GM19193 (cell line): ENCODE measurements around the gene MDM1.

ENCODE experiments used
- POLR2A ChIP-seq: IDR thresholded peaks from 4 replicates; pipeline ENCODE4 v1.6.1; 2011; ENCODE audit not compliant: insufficient read depth, insufficient read length; ENCODE audit errors: extremely low read depth

MDM1 gene

DNA sequence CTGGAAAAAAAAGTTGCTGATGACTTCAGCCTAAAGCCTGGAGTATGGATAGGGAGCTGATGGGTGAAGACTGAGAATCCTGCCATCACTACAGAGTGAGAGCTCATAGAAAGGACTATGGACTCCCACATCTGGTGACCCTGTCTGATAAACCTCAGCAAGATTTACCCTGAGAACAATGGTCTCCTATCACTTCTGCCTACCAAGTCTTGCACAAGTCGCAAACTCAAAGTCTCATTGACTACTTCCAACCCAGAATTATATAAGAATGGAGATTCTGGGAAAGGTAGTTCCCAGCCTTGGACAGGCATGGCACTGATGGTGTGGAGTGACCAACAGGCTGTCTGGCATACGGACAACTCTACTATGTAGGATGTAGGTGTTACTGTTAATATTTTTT is 9.7 kb upstream of the MDM1 start:
- TF ChIP-seq POLR2A: no peak

DNA sequence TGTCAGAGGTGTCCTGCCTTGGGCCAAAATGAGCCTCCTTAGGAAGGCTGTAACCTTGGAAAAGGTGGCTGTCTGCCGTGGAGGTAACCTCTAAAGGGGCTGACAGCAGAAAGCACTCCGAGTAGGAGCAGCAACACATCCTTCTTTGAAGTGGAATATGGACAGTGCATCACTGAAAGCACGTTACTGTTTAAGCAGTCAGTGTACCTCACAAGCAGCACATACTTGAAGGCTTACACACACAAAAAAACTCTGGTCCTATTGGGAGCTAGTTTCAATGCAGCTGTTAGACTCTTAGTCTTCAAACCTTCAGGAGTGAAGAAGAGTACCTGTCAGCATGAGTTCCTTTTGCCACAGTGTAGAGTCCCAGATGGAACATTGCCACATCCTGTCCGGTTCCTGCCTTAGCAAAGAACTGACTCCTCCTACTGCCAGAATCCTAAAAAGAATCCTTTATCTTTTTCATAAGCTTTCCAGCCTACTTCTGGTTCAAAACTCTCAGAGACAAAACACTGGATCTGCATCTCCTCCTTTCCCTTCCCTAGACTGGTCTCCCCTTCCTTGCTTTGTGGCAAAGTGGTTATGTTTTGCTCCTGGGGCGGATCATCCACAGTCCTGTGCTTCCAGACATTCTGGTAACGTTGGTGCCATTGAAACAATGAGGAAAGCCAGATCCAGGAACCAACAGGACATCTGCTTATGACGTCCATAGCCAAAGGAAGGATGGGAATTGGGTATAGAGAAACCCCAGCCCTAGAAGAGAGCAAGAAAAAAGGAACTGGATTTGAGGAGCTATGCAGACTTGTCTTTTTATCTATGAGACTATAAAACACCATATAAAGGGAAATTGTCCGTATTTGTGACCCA is 8.5 kb upstream of the MDM1 start:
- no peak for TF ChIP-seq POLR2A

DNA sequence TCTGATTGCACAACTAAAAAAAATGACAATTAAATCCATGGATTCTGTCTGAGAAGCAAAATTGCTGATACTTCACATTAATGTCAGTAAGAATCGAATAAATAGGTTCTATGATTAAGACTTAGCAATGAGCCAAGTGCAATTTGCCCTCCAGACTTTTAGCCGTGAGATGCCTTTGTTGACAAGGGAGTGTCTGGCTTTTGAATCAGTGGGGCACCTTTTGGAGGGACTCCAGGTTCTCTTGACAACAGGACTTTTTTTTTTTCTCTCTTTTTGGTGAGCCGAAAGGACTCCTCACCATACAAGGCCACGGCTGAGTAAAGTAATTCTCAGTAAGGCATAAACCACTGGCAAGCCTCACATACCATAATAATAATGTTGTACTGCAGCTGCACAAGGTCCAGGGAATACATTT is 4.7 kb upstream of the MDM1 start:
- TF ChIP-seq POLR2A: no peak

DNA sequence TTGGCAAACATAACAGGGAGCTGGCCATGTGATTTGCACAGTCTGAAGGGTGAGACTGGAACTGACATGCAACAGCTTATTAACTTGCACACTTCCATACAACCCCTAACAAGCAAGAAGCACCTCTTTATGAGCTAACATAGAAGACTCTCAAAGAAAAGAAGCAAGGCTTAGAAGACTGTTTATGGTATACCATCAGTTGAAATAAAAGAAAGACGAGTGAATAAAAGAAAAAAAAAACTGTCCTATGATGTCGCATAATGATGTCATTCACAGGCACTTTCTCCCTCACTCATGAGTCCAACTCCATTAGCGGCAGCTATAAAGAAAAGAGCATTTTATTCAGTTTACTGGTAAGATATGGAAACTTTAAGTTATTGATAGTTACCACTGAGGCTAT is 3.3 kb upstream of the MDM1 start:
- no peak for TF ChIP-seq POLR2A

DNA sequence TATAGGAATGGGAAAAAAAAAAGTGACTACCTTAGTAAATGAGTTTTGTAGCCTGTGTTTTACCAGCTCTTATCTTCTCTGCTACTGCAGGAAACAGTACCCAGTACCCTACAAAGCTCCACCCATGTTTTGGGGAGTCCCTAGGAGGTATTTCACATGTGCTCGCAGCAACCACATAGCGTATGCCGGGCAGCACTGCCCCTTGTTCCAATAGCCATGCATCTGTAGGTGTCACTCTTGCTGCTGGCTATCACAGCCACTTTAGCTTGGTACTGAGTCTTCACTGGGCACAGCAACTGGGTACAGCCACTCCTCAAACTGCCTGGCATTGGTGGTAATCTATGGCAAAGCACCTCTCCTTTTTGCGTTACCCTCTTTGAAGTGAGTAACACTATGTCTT is 2.0 kb upstream of the MDM1 start:
- TF ChIP-seq POLR2A: no peak

DNA sequence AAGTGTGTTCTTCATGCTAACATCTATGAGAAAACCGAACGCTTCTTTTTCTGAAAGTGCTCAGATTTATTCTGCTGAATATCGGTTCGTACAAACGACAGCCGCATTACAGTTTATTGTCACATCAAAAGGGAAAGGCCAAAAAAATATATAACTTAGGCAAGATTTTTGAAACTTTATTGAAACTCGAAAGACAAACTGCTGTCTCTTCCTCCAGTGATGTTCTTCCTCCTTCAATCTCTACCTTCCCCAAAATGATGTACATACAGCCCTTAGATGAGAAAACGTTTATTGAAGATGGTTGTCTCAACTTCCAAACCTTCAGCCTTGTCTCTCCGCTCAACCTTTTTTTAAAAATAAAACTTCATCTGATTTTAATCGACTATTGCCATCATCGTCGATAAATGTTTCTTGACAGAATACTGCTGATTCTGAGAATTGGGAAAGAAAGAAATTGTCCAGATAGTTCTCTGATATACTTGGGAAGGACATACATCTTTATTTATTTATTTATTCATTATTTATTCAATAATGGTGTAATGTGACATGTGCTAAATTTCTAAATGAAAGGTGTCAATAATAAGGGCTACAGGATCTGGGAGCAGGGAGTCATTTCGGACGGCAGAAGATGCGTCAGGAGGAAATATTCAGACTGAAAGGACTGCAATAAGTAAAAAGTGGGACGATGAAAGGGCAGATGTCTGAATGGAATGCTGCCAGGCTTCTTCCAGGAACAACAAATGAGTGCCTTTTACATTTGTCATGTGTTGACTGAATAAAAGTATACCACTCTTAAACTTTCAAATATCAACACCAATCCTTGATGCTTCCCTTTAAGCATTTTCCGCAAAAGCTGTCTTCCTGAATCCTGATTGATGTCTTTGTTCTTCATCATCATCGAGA is 817 bp upstream of the MDM1 start:
- no peak for TF ChIP-seq POLR2A

DNA sequence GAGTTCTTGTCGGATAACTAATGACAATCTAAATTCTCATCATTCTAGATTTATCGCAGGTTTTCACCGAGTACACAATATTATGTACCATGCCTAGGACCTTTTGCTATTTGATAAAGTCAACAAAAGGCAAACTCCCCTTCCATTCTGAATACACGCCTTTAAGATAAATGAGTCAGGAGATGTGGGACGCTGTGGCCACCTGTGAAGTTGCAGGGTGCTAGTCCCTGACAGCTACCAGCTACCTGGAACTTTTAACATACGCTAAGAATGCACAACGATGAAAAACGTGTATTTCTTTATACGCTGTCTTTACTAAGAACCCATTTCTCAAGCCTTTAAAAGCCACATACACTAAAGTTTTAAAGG is 678 bp downstream of the MDM1 start:
- no peak for TF ChIP-seq POLR2A

DNA sequence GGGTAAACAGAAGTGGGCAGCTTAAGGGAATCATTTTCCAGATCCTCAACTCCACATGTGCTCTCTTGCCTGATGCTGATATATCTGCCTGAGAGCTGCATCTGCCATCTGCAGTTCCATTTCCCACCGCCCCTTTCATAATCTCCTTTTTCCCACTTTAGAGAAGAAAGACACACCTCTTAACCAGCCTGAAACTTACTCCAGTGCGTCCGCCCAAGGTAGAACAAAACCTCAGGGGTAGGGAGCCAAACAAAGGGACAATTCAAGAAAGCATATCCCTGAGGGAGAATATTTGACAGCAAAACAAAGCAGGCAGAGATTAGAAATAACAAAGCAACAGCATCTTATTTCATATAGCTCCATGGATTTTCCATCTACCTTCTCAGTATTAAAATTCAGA is 4.3 kb downstream of the MDM1 start:
- TF ChIP-seq POLR2A: no peak

DNA sequence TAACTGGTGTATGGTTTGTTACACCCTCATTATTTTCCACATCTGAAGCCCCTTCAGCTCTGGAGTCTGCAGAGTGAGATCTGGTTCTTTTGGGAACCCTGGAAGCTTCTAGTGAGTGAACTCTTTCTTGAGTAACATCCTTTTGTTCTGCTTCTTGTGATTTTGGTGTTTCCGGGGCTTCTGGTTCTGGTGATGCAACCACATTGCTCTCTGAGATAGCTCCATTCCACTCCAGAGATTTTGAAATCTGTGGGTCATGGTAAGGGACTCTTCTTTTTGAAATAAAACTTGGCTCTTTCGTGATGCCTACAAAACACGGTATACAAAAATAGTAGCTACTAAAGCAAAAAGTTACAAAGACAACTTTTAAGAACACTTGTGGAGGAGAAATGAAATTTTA is 5.4 kb downstream of the MDM1 start:
- no peak for TF ChIP-seq POLR2A

DNA sequence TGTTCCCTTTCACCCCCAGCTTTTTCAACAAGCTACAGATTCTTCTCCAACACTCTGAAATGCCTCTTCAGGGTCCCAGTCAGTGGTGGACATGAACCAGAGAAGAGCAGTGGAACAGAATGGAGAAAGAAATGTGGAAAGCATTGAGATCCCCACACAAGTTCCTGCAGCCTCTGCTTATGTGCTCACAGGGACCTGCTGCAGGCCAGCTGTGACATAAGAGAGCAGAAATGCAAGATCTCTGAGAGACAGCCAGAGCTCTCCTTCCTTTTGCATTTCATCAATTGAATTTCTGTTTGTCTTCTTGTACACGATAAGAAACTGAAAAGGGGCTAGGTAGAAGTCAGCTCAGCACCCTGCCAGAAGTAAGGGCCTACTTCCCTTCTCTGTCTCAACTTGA is 6.2 kb downstream of the MDM1 start:
- no peak for TF ChIP-seq POLR2A

DNA sequence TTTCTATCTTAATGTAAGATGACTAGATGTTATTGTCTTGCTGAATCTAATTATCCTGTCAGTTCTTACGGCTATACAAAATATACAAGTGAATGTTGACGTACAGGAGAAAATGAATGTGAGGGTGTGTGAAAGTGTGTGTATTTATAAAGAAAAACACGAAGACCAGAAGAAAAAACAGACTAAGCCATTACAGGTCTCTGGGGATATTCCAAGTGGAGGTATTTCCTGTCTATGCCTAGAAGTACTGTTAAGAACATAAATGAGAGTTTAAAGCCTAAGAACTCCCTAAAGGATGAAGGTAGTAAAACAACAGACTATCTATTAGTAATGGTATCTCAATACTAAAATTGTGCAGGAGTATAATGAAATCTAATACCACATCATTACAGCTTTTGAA is 7.6 kb downstream of the MDM1 start:
- no peak for TF ChIP-seq POLR2A

DNA sequence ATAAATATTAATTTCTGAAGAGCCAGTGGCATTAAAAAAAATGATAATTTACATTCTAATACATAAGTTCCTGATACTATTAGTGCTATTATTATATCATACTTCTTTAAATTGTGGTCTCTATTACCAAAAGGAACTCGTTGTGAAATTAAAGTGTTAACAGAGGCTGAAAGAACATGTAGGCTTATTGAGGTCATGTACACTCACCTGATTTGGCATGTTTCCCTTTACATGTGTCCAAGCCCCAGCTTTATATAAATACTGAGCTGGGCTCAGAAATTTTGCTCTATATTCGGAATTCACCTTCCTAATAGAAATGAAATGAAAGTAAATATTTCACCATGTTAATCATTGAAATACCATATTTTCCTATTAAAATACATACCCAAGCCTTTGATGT is 11.0 kb downstream of the MDM1 start:
- TF ChIP-seq POLR2A: no peak

DNA sequence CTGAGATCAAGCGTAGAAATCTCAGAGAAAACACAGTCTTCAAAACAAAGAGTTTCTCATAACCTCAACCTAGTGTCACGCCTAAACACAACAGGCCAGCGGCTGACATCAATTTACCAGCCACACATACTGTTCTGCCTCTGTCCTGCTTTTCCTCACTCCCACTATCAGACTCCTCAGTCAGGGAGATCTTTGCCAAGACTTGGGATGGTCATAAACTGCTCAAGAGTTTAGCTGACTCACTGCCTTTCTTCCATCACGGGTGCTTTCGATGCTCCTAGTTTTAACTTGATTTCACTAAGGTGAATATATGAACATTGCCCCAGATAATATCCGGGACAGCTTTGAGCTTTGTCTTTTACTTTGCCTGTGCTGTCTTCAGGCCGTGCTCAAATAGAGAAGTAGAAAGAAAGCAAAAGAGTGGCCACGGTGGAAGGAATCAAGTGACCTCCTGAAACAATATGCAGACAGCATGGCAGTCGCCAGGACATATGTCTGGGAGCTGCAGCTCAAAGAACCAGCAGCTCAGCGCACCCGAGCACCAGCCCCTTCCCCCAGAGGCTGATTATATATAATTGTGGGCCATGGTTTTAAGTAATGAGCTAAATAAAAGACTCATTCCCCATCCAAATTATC is 12.1 kb downstream of the MDM1 start:
- no peak for TF ChIP-seq POLR2A

DNA sequence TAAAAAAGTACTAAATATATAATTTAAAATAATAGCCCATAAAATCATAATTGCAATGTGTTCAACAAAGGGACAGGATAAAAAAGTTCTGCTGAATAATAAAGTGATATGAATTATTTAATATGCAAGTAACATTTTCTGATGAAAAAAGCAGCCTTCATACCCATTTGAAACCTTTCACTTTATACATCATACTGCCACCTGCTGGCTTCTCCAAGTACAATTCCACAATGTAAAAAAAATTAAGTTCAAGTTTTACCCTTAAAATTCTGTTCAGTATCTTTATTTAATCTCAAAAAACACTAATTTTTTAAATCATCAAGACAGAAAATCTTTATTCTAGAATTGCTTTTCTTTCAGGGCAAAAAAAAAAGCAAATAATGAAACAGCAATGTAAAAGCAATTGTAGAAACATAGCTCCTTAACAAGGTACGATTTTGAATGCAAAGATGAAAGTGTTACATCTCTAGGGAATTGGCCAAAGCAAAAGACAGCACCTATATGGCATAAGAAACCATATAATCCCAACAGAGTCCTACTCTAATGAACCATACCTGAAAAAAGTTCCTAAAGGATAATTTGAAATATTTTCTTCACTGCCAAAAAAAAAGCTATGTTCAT is 15.0 kb downstream of the MDM1 start:
- no peak for TF ChIP-seq POLR2A

DNA sequence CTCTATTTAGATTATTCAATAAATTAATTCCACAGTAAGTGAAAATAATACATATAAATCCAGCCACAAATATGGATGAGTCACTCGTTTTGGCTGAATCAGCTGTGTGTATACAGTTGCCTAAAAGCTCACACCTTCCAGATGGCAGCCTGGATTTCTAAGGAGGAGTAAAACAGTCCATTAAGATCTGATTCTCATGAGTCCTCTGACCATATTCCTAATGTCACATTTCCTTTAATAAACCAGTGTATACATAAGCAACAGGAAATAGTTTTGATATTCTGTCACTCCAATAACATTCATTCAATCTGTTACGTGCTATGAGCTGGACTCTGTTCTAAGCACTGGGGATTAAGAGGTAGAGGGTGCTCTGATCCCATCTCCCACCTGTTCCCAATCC is 21.8 kb downstream of the MDM1 start:
- TF ChIP-seq POLR2A: no peak
